ENCODE measurements around the gene VWDE.

GRCh38 chr7:12358694-12359093, 45.0 kb downstream of the VWDE start:
- TF ChIP-seq POLR2AphosphoS5 (IDR thresholded peaks at IDR 0.05; ENCODE audit: low read depth, low read length): no peak
- no peak for TF ChIP-seq POLR2A (IDR thresholded peaks at IDR 0.05; ENCODE audit: low read depth, low read length)
- no peak for TF ChIP-seq TAF1 (IDR thresholded peaks at IDR 0.05; ENCODE audit: borderline replicate concordance, low read depth, low read length)

Data from GM12892 (cell line).